GM19328 (cell line): ENCODE data around the gene CALHM2.

Source experiments
- ATAC-seq: cut with Tn5 transposase; IDR thresholded peaks from one replicate; pipeline ENCODE4 v1.9.1; 2021; ENCODE audit warnings: mild to moderate bottlenecking, moderate library complexity; ENCODE audit not compliant: unreplicated experiment

The CALHM2 gene

GRCh38 chr10:103476046-103476768 lies 24.0 kb upstream of the CALHM2 start:
- no peak for ATAC-seq

- ATAC-seq = no peak
Observed at GRCh38 chr10:103475437-103475836, 23.3 kb upstream of the CALHM2 start.

GRCh38 chr10:103474077-103474476 lies 21.9 kb upstream of the CALHM2 start:
- no peak for ATAC-seq

DNA sequence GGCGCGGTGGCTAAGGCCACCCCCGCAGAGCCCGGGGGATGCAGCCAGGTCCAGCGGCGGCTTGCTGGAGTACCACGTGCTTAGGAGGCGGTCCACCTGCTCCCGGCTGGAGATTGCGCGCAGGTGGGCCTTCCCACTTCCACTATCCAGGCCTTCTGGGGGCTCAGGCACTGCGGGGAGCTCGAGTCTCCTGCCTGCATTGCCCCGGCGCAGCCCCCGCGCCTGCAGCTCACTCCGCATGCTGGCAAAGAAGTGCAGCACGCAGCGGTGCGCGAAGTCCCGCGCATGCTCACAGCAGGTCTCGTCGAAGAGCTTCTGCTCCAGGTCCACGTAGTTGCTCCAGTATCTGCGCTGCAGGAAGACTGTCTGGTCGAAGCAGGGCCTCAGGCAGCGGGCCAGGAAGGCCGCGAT lies 21.1 kb upstream of the CALHM2 start:
- no peak for ATAC-seq

DNA sequence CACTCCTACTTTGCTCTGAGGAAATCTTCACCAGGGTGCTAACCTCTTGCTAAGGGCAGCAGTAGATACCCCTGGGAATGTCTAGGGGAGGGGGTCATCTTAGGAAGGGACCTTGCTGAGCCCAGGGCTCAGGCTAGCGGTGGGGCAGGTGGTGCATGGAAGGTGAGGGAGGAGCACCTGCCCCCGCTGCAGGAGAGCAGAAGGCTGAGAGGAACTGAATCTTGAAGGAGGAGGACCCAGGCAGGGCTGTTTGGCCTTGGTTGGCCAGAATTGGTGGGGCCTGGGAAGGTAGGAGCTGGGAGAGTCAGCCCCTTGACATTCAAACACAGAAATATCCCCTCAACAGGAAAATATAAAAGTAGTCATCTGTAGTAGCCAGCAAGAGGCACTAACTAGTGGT lies 19.8 kb upstream of the CALHM2 start:
- ATAC-seq = no peak

- ATAC-seq = peak; percentile 66
Observed at GRCh38 chr10:103470761-103471653, 18.8 kb upstream of the CALHM2 start.

DNA sequence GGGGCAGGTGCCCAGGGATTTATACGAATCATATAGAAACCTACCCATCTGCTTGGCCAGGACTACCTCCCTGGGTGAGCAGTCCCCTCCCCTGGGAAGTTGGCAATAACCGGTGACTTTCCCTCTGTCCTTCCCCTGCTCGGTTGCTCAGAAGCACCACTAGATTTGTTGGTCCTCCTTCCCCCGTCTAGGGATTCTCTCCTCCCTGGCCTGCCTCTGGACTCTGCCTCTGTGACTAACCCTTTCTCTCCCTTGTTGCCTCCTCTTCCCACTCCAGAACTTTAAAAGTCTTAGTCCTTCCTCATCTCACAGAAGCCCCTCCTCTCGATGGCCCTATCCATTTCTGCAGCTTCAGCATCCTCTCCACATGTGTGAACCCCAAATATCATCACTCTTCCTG lies 17.0 kb upstream of the CALHM2 start:
- no peak for ATAC-seq

- ATAC-seq = no peak
Observed at GRCh38 chr10:103467406-103467805, 15.2 kb upstream of the CALHM2 start.

DNA sequence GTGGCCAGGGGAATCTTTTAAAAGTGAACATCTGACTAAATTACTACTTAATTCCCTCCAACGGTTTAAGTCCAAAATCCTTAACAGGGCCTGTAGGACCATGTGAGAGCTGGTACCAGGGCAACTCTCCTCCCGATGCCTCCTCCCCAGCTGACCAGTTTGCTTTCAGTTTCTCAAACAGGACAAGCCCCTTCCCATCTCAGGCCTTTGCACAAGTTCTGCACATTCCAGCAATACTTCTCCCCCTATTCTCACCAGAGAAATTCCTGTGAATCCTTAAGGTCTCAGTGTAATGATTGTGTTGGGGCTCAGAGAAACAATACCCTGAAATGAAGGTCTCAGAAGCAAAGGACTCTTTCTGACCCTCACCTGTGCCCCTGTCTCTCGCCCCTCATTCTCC lies 14.6 kb upstream of the CALHM2 start:
- ATAC-seq = no peak

DNA sequence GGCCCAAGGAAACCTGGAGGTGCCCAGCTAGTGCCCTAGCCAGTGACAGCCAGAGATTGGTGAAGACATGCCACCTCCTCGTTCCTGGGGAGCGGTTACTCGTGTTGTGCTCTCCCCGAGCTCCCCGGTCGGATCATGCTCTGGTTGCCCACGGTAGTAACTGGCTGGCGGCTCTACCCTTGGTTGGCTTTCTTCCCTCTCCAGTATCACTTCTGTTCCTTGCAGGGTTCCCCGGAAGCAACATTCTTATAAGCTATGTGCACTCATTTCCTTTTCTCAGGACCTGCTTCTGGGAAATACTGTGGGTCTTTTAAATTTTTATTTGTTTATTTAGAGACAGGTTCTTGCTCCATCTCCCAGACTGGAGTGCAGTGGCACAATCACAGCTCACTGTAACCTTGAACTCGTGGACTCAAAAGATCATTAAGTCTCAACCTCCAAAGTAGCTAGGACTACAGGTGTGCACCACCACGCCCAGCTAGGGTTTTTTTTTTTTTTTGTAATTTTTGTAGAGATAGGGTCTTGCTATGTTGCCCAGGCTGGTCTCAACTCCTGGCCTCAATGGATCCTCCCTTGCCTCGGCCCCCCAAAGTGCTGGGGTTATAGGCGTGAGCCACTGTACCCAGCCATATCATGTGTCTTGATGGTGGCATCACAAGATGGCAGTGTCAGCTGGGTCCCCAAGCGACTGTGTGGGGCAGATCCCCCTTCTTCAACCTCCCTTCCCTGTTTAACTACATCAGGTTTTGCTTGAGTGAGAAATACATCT lies 13.4 kb upstream of the CALHM2 start:
- no peak for ATAC-seq

- ATAC-seq = no peak
Observed at GRCh38 chr10:103463499-103463898, 11.3 kb upstream of the CALHM2 start.

DNA sequence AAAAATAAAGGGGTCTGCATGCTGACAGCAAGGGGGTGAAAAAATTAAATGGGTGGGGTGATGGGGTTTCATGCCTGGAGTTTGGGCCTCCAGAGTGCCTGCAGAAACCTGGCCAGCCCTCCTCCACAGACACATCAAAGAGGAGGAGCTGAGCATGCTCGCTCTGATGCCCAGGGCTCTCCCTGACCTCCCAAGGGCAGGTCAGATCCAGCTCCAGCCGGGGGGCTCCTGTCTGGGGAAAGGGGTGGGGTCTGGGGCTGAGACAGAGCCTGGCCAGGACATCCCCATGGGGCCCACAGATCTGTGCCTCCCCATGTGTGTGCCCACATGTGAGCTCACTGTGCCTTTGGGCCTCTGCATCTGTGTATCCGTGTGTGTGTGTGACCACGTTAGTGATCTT lies 7.4 kb upstream of the CALHM2 start:
- ATAC-seq = no peak

DNA sequence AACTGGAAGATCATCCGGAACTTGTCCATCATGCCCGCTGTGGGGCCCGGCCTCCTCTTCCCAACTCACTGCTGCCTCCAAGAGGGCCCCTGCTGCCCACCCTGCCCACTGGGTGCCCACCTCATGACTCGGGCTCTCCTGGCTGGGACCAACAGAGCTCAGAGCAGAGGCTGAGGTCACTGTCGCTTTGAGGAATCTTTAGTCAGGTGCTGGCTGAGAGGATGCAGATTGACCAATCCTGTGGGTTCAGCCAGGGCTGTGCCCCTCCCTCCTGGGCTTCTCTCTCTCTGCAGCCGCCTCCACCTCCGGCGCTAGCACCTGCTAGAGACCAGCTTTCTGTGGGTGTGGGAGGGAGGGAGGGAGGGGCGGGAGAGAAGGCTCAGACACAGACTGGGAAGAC lies 6.5 kb upstream of the CALHM2 start, which contains the start of gene CALHM1:
Gene CALHM1 (minus strand): TSS at position 181 of the 400 bp plus-strand sequence. CDS start 149 bp downstream, at position 32.
- peak; percentile 86 for ATAC-seq

DNA sequence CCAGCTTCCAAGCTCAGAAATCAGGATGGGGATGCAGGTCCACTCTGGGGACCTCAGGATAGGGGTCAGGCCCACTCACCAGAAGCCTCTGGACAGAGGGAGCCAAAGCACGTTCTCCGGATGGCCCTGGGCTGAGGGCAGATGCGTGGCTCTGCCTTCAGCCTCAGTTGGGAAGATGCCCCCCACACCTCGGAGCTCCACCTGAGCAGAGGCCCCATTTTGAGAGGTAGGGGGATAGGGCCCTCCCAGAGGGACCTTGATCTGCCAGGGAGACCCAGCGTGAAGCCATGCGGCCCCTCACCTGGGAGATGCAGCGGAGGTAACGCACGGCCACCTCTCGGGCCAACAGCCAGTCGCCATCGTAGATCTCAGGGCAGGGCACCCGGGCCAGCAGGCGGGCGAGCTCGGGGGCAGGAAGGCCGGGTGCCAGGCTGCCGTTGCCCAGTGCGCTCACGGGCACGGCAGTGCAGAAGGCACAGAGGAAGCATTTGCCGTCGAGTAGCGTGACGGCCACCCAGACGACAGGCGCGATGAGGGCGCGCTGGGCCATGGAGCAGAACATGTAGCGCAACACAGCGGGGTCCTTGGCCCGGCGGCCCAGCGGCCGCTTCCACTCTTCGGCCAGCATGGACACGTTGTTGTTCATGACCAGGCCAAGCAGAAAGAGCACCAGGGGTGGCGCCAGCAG lies 5.9 kb upstream of the CALHM2 start:
- ATAC-seq = no peak

DNA sequence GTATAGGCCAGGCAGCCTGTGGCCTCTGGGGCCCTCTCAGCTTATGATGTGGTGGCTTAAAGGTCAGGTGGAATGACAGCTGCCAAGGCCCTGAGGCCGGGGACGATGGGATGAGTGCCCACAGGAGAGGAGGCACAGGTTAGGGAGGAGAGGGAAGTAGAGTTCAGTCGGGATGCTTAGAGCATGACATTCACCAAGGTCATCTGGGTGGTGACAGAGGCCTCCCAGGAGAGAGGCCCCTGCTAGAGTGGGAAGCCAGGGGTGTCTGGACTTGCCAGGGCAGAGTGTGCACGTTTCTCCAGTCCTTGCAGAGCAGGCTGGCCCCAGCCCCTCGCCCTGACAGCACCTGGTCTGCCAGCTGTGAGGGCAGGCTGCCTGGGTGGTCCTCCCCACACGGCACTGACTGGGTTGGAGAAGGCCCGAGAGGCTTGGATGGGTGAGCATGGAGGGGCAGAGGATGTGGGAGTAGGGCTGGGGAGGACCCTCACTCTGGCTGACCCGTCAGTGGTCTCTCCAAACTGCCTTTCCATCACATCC lies 5.1 kb upstream of the CALHM2 start:
- ATAC-seq = no peak

- no peak for ATAC-seq
Observed at GRCh38 chr10:103456074-103456660, 4.0 kb upstream of the CALHM2 start.

DNA sequence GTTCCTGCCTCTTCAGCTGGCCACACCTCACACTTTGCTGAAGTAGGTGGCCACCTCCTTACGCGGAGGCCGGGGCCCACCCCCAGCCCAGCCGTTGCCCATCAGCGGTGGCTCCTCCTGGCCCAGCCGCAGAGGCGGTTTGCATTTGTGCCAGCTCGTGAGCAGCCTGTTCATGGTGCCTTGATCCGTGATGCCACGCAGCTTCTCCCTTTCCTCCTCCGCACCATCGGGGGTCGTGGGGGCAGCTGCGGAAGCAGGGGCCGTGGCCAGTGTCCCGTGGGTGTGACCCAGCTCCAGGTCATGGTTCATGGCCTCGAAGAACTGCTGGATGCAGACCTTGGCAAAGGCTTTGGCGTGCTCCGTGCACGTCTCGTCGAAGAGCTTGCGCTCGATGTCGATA lies 3.1 kb upstream of the CALHM2 start:
- ATAC-seq = no peak

DNA sequence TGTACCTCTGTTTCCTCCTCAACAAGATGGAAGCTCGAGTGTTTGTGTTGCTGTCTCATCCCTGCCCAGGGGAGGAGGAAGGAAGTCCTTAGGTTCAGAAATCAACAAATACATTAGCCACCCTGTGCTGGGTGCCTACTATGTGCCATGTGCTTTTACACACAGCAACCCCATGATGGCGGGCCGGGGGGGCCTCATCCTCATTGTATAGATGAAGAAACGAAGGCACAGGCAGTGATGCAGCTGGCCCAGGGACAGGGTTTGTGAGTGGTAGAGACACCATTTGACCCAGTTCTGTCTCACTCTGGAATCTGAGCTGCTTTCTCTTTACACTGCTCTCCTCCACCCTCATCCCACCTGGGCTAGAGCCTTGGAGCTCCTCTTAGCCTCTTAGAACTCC lies 1.9 kb upstream of the CALHM2 start:
- ATAC-seq = no peak

- ATAC-seq = no peak
Observed at GRCh38 chr10:103452506-103453230, 498 bp upstream of the CALHM2 start.
